Activated CD4-positive, alpha-beta memory T cell treated with anti-CD3 and anti-CD28 coated beads for 36 hours (primary cell): ENCODE measurements around the gene TP73. TPM values are rescaled to one million over a fixed set of nuclear protein-coding genes. Genes with fewer than 3 reads are reported as not detected.

Experiments
- CTCF ChIA-PET: fragments of 350-600 bp; sonication (Branson Sonifier 250); formaldehyde crosslinking; loops from one replicate; lab custom pipeline; 2021; ENCODE audit warnings: antibody characterized with exemption, inconsistent platforms; lab: Charles Lee
- POLR2A ChIA-PET: fragments of 350-600 bp; sonication (Branson Sonifier 250); formaldehyde crosslinking; loops from one replicate; lab custom pipeline; 2021; ENCODE audit warnings: antibody characterized with exemption; lab: Charles Lee
- DNase-seq: peaks from one replicate; pipeline ENCODE4 v3.0.0-alpha.2; 2020
- H3K27ac Mint-ChIP-seq: one replicate; pipeline ENCODE4 v1.8.0; 2021; ENCODE audit warnings: mixed read lengths
- H3K27me3 Mint-ChIP-seq: one replicate; pipeline ENCODE4 v1.8.0; 2021; ENCODE audit warnings: mixed read lengths
- H3K36me3 Mint-ChIP-seq: one replicate; pipeline ENCODE4 v1.8.0; 2021; ENCODE audit warnings: mixed read lengths
- H3K4me1 Mint-ChIP-seq: one replicate; pipeline ENCODE4 v1.8.0; 2021; ENCODE audit warnings: low read depth, mixed read lengths
- H3K4me3 Mint-ChIP-seq: one replicate; pipeline ENCODE4 v1.8.0; 2021; ENCODE audit warnings: mild to moderate bottlenecking, mixed read lengths
- H3K9me3 Mint-ChIP-seq: one replicate; pipeline ENCODE4 v1.8.0; 2021; ENCODE audit warnings: mixed read lengths
- intact Hi-C: fragments of 100-400 bp; cut with micrococcal nuclease; formaldehyde crosslinking; loops from one replicate; pipeline ENCODE4 v1.15.1; 2023
- total RNA-seq, 2 experiments: library from RNA; stranded (reverse); gene quantifications; one replicate each; pipeline ENCODE4 v1.2.3, GENCODE V29; 2021

Gene TP73
- total RNA-seq, 2 experiments from 2014 or later, result 0.62 to 0.65 TPM

DNA sequence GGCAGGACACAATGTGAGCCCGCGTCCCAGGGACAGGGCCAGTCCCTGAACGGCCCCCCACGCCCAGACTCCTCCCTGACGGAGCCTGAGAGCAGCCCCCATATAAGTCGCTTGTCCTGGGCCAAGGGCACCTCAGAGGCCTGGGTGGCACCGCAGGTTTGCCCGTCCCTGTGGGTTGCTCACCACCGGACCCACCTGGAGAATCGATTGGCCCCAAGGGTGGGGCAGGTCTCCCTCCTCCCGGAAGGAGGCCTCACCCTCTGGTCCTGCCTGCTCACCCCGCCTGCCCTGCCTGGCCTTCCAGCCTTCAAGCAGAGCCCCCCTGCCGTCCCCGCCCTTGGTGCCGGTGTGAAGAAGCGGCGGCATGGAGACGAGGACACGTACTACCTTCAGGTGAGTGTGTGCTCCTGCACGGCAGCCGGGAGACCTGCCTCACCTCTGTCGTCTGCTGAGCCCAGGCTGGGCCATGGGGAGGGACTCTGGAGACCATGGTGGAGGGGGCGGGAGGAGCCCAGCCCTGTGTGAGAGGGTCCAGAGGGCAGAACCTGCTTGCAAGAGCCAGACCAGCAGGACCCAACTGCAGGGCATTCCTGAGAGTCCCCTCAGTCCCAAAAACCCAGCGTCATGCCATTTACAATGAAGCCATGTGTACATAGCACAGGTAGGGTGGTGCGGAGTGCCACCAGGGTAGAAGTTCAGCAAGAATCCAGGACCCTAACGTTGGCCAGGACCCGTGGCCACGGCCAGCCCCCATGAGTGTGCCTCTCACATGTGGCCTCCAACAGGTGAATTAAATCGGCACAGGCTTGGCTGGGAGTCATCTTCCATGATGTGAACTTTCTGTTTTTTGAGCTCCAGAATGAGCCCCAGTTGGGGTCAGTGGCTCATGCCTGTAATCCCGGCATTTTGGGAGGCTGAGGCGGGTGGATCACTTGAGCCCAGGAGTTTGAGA is 75.8 kb downstream of the TP73 start:
- H3K4me1 Mint-ChIP-seq, result no peaks in the 10 kb centered on the region
- no peaks in the 10 kb centered on the region for H3K9me3 Mint-ChIP-seq
- POLR2A ChIA-PET, result no interaction called here
- H3K36me3 Mint-ChIP-seq, result no peaks in the 10 kb centered on the region
- peaks cover 4% of the 10 kb centered on the region for H3K27me3 Mint-ChIP-seq
- CTCF ChIA-PET, result interaction anchor here (0.8 to 1.3 kb wide), 5 partner anchors 10 to 275 kb away, joined by 3 to 4 read pairs (median 3); partner anchors contain the start of gene WRAP73
- intact Hi-C loops, result loop anchor here (10.0 kb wide), 2 partner anchors 103 to 273 kb away; partner anchors contain the start of genes ARHGEF16 and TPRG1L
- H3K27ac Mint-ChIP-seq, result no peak overlapping the region
- DNase-seq, result no peak
- H3K4me3 Mint-ChIP-seq, result no peak overlapping the region

DNA sequence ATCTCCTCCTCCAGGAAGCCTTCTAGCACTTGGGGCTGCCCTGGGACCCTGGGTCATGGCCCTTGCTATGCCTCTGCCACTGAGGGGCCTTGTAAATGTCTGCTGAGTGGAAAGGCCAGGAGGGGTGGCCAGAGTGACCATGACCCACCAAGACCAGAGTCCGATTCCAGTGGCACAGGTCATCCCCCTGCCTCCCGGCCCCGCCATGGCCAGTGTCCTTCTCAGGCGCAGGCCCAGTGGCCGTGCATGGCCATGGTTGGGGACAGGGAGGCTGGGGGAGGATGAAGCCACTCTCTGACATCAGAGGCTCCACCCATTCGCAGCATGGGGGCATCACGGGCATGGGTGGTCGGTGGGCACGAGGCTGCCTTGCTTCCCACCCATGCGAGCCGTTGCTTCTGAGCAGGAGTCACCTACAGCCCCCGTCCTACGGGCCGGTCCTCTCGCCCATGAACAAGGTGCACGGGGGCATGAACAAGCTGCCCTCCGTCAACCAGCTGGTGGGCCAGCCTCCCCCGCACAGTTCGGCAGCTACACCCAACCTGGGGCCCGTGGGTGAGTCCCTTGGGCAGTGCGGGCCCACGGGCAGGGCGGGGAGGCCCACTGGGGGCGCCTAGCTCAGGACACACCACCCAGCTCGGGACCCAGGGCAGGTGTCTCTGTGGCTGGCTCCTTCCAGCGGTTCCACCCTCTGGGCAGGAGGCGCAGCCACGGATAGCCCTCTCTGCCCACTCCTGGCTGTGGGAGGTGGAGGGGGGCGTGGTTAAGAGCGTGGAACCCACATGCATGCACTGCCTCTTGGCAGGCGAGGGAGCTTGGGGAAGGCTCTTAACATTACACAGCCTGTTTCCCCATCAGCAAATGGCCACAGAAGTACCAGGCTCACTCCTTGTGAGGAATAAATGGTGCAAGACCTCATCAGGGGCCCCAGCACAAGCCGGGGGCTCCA is 77.6 kb downstream of the TP73 start:
- DNase-seq, result no peak
- ChIA-PET CTCF (no interaction called here), POLR2A (no interaction called here)
- Mint-ChIP-seq H3K9me3 (no peaks in the 10 kb centered on the region), H3K27ac (no peak overlapping the region), H3K4me3 (no peak overlapping the region), H3K36me3 (no peaks in the 10 kb centered on the region), H3K27me3 (peaks cover 4% of the 10 kb centered on the region), H3K4me1 (no peaks in the 10 kb centered on the region)
- intact Hi-C loops, result loop anchor here (10.0 kb wide), 2 partner anchors 105 to 275 kb away; partner anchors contain the start of genes ARHGEF16 and TPRG1L

- DNase-seq, result no peak
- Mint-ChIP-seq H3K27ac (no peak overlapping the region), H3K27me3 (peaks cover 4% of the 10 kb centered on the region), H3K36me3 (peaks cover under 1% of the 10 kb centered on the region), H3K4me1 (no peaks in the 10 kb centered on the region), H3K9me3 (no peaks in the 10 kb centered on the region), H3K4me3 (no peak overlapping the region)
- CTCF ChIA-PET, result no interaction called here
- intact Hi-C loops, result no loop called here
- POLR2A ChIA-PET, result no interaction called here
Observed at GRCh38 chr1:3730543-3731247, 78.4 kb downstream of the TP73 start.

DNA sequence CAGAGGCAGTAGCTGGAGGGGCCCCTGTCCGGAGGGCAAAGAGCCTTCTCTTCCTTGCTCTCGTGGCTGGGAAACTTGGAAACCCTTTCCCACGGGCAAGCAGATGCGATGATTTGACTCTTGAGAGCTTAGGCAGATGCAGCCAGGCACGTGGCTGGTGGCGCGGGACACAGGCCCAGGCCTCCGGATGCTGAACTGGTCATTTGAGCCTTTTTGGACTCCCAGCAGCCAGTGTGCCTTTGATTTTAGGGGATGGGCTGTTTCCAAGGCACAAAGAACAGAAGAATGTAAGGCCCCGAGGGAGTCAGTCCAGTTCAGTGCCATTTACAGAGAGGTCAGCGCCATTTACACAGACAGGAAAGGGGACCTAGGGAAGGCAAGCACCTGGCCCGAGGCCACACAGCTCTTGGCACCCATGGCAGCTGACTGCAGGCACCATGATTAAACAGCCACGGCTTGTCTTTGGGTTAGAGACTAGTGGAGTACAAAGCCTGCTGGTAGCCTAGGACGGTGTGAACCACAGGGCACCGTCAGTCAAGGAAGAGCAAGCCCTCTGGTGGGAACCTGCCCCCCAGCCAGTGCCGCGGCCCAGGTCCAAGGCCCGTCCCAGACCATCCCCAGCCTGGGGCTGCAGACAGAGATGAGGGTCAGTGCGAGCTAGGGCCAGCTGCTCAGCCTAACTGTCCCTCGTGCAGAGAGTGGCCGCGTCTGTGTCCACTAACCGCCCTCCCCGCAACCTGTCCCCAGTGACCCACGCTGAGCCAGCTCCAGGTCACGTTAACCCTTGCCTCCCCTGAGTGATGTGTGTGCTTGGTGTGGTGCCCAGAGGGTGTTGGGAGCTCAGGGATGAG is 79.5 kb downstream of the TP73 start:
- intact Hi-C loops, result no loop called here

DNA sequence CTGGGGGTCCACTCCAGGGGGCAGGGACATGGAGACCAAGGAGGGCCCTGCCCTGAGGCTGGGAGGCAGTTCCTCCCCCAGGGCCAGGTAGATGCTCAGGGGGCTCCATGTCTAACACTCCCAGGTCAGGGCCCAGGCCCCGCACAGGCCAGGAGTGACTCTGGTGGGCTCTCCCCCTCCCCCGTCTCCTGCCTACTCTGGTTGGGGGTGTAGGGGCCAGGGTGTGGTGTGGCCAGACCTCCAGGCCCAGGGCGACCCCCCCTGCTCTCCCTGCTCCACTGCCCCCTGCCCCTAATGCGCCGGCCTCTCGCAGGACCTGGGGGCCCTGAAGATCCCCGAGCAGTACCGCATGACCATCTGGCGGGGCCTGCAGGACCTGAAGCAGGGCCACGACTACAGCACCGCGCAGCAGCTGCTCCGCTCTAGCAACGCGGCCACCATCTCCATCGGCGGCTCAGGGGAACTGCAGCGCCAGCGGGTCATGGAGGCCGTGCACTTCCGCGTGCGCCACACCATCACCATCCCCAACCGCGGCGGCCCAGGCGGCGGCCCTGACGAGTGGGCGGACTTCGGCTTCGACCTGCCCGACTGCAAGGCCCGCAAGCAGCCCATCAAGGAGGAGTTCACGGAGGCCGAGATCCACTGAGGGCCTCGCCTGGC is 80.2 kb downstream of the TP73 start:
- intact Hi-C loops, result no loop called here
- Mint-ChIP-seq H3K27me3 (peaks cover 4% of the 10 kb centered on the region), H3K36me3 (peaks cover 6% of the 10 kb centered on the region), H3K27ac (no peak overlapping the region), H3K4me1 (no peaks in the 10 kb centered on the region), H3K9me3 (no peaks in the 10 kb centered on the region), H3K4me3 (no peak overlapping the region)
- ChIA-PET POLR2A (no interaction called here), CTCF (no interaction called here)
- no peak for DNase-seq

More for the DNA sequence above, 79.5 kb downstream of the TP73 start:
- no peak for DNase-seq
- Mint-ChIP-seq H3K27ac (no peak overlapping the region), H3K4me1 (no peaks in the 10 kb centered on the region), H3K4me3 (no peak overlapping the region), H3K27me3 (peaks cover 4% of the 10 kb centered on the region), H3K36me3 (peaks cover 4% of the 10 kb centered on the region), H3K9me3 (no peaks in the 10 kb centered on the region)
- ChIA-PET CTCF (no interaction called here), POLR2A (no interaction called here)

DNA sequence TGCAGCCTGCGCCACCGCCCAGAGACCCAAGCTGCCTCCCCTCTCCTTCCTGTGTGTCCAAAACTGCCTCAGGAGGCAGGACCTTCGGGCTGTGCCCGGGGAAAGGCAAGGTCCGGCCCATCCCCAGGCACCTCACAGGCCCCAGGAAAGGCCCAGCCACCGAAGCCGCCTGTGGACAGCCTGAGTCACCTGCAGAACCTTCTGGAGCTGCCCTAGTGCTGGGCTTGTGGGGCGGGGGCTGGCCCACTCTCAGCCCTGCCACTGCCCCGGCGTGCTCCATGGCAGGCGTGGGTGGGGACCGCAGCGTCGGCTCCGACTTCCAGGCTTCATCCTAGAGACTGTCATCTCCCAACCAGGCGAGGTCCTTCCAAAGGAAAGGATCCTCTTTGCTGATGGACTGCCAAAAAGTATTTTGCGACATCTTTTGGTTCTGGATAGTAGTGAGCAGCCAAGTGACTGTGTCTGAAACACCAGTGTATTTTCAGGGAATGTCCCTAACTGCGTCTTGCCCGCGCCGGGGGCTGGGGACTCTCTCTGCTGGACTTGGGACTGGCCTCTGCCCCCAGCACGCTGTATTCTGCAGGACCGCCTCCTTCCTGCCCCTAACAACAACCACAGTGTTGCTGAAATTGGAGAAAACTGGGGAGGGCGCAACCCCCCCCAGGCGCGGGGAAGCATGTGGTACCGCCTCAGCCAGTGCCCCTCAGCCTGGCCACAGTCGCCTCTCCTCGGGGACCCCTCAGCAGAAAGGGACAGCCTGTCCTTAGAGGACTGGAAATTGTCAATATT is 81.0 kb downstream of the TP73 start:
- intact Hi-C loops, result no loop called here
- no peak for DNase-seq
- CTCF ChIA-PET, result no interaction called here
- Mint-ChIP-seq H3K9me3 (no peaks in the 10 kb centered on the region), H3K27me3 (peaks cover 4% of the 10 kb centered on the region), H3K36me3 (peaks cover 6% of the 10 kb centered on the region), H3K27ac (no peak overlapping the region), H3K4me3 (no peak overlapping the region), H3K4me1 (no peaks in the 10 kb centered on the region)
- POLR2A ChIA-PET, result no interaction called here

DNA sequence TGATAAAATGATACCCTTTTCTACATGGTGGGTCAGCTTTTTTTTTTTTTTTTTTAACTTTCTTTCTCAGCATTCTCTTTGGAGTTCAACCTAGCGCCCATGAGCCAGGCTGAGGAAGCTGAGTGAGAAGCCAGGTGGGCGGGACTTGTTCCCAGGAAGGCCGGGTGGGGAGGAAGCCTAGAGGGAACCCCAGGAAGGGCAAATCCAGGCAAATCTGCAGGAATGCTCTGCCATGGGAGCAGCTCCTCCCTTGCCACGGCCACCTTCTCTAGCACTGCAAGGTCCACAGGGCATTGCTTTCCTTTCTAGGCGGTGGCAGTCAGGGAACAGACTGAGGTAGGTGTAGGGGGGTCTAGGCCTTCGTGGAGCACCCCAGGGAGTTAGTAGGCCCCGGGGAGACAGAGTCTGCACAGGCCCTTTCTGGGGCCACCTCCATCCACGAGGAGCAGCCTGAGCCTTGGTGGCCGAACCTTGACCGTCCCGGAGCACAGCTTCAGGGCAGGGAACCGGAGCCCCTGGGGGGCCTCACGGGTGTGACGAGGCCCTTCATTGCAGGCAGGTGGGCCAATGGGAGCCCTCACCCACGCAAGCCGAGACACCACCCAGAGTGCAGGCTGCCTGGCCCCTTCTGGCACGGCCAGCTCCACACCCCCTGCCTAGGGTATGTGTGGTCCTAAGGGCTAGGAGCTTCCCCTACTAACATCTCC is 81.7 kb downstream of the TP73 start:
- intact Hi-C loops, result no loop called here
- H3K27me3 Mint-ChIP-seq, result peaks cover 4% of the 10 kb centered on the region
- H3K27ac Mint-ChIP-seq, result no peak overlapping the region
- DNase-seq, result no peak
- H3K4me1 Mint-ChIP-seq, result no peaks in the 10 kb centered on the region
- CTCF ChIA-PET, result interaction anchor here (2.4 kb wide), 1 partner anchor 9 kb away, joined by 14 read pairs; no protein-coding TSS in a partner anchor
- H3K4me3 Mint-ChIP-seq, result no peak overlapping the region
- H3K9me3 Mint-ChIP-seq, result no peaks in the 10 kb centered on the region
- POLR2A ChIA-PET, result no interaction called here
- peaks cover 6% of the 10 kb centered on the region for H3K36me3 Mint-ChIP-seq

DNA sequence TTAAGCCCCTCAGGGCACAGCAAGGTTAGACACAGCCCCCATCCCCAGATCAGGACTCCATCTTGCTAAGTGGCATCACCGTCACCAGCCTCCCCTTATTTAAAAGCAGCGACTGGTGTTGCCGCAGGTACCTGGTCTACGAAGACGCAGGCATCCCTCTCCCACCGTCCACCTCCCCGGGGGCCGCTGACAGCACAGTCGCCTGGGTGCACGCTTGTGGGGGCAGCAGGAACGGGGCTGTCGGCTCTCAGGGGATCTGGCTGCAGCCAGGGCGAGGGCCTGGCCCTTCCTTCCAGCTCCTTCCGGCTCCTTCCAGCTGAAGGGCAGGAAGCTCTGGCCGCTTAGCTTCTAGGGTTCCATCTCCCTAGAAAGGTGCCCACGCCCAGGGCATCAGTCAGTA is 82.3 kb downstream of the TP73 start:
- intact Hi-C loops, result no loop called here
- peaks cover 6% of the 10 kb centered on the region for H3K36me3 Mint-ChIP-seq
- POLR2A ChIA-PET, result no interaction called here
- no peaks in the 10 kb centered on the region for H3K4me1 Mint-ChIP-seq
- H3K27ac Mint-ChIP-seq, result no peak overlapping the region
- no peak for DNase-seq
- H3K27me3 Mint-ChIP-seq, result peaks cover 4% of the 10 kb centered on the region
- H3K4me3 Mint-ChIP-seq, result no peak overlapping the region
- CTCF ChIA-PET, result interaction anchor here (2.4 kb wide), 1 partner anchor 10 kb away, joined by 14 read pairs; no protein-coding TSS in a partner anchor
- no peaks in the 10 kb centered on the region for H3K9me3 Mint-ChIP-seq

- Mint-ChIP-seq H3K9me3 (no peaks in the 10 kb centered on the region), H3K27ac (no peak overlapping the region), H3K4me1 (no peaks in the 10 kb centered on the region), H3K4me3 (no peak overlapping the region), H3K36me3 (peaks cover 6% of the 10 kb centered on the region), H3K27me3 (peaks cover 4% of the 10 kb centered on the region)
- ChIA-PET CTCF (interaction anchor here (2.4 kb wide), 1 partner anchor 11 kb away, joined by 14 read pairs; no protein-coding TSS in a partner anchor), POLR2A (no interaction called here)
- DNase-seq, result no peak
- intact Hi-C loops, result no loop called here
Observed at GRCh38 chr1:3735027-3735681, 82.8 kb downstream of the TP73 start.
